ENCODE measurements around the gene ROBO4. TPM values are rescaled to one million over a fixed set of nuclear protein-coding genes. Genes with fewer than 3 reads are reported as not detected.

The ROBO4 gene
- total RNA-seq (10 to 100 TPM; 14.9 to 17.5 (median 16.1) TPM), polyA plus RNA-seq (10 to 100 TPM in 1 of 3 donors, 1 to 10 TPM in 2; 5.4 to 10.2 (median 8.4) TPM)
- long read RNA-seq, donor 1, partial matches to known transcripts, result 6 of 6 reads
- long read RNA-seq, donor 1, other reads (novel, unspliced or antisense), result 0 of 6 reads
- long read RNA-seq, donor 2, full-length matches to known transcripts, result 1 of 10 reads
- long read RNA-seq, donor 2, partial matches to known transcripts, result 8 of 10 reads
- long read RNA-seq, donor 2, other reads (novel, unspliced or antisense), result 1 of 10 reads

DNA sequence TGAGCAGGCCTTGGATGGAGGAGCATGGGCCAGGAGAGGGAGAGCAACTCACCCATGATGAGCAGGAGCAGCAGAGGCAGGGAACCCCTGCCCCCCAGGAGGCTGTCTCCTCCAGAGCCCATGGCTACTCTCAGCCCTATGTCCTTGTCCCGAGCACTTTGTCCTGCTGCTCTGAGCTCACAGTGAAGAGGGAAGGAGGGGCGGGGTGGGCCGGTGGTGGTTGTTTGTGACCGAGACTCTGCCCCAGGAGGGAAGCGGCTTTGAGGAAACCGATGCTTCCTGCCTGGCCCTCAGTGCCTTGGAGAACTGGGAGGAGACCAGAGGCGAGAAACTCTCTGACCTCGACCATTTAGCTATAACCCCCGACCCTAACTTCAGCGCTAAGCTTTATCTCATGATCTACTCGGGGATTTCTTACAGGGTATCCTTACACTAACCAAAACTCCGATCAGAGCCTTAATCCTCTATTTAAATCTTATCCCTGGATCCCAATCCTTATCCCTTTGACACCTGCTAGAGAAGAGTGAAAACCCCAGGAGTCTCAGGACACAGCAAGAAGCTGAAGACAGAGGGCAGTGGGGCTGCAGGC is at the start of gene ROBO4:
ROBO4 (minus strand) TSS at position 192 of the 589 bp plus-strand sequence; CDS start at position 122, 70 bp downstream.
- Histone ChIP-seq H3K4me1 (no peaks in the 10 kb centered on the region), H3K4me3 (peak within 1 kb of the TSS; percentile 57), H3K36me3 (ENCODE audit: insufficient read depth in 1 of 2, low read depth in 1 of 2) (peaks cover 0 to 5% of the 10 kb centered on the region in 2 donors), H3K27ac (peak within 1 kb of the TSS; percentile 68), H3K27me3 (ENCODE audit: insufficient read depth in 3 of 3, low read length in 2 of 3) (peaks cover 0 to 21% (median 4%) of the 10 kb centered on the region in 3 donors), H3K9me3 (no peaks in the 10 kb centered on the region)
- peak; percentile 25 to 64 (median 35) for ATAC-seq
- TF ChIP-seq, protein P1, sequence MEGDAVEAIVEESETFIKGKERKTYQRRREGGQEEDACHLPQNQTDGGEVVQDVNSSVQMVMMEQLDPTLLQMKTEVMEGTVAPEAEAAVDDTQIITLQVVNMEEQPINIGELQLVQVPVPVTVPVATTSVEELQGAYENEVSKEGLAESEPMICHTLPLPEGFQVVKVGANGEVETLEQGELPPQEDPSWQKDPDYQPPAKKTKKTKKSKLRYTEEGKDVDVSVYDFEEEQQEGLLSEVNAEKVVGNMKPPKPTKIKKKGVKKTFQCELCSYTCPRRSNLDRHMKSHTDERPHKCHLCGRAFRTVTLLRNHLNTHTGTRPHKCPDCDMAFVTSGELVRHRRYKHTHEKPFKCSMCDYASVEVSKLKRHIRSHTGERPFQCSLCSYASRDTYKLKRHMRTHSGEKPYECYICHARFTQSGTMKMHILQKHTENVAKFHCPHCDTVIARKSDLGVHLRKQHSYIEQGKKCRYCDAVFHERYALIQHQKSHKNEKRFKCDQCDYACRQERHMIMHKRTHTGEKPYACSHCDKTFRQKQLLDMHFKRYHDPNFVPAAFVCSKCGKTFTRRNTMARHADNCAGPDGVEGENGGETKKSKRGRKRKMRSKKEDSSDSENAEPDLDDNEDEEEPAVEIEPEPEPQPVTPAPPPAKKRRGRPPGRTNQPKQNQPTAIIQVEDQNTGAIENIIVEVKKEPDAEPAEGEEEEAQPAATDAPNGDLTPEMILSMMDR (IDR thresholded peaks at IDR 0.05), result no peak
- 27 to 41% (median 34%) methylated on average over 12 of the region's 12 CpGs for WGBS, 3 donors
- intact Hi-C loops (cut with DNase I), result no loop called here
- DNase-seq, result peak; percentile 53 to 72

DNA sequence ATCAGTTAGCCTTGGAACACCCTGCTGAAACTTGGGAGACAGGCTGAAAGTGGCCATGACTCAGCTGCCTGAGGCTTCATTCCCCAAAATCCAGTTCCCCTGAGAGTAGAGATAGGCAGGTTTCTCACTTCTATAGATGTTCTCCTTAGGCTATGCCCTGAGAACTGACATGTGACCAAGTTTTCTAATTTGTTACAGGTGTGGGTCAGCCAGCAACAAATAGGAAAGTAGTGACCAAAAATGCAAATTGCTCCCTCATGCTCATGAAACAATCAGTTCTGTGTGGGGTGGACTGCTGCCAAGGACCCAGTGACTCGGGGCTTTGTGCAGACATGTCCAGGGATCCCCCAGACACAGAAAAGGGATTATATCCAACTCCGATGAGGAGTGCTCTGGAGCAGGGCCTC is 49.1 kb upstream of the ROBO4 start:
- 37 to 60% (median 48%) methylated on average over 2 of the region's 2 CpGs for WGBS, 3 donors
- intact Hi-C loops (cut with DNase I), result no loop called here
- Histone ChIP-seq H3K9me3 (no peaks in the 10 kb centered on the region), H3K4me3 (no peak overlapping the region), H3K36me3 (ENCODE audit: insufficient read depth in 1 of 2, low read depth in 1 of 2) (no peaks in the 10 kb centered on the region), H3K27ac (no peak overlapping the region), H3K4me1 (no peaks in the 10 kb centered on the region), H3K27me3 (ENCODE audit: insufficient read depth in 3 of 3, low read length in 2 of 3) (no peaks in the 10 kb centered on the region)
- ATAC-seq, result no peak
- TF ChIP-seq, protein P1 (IDR thresholded peaks at IDR 0.05), result no peak
- no peak for DNase-seq

DNA sequence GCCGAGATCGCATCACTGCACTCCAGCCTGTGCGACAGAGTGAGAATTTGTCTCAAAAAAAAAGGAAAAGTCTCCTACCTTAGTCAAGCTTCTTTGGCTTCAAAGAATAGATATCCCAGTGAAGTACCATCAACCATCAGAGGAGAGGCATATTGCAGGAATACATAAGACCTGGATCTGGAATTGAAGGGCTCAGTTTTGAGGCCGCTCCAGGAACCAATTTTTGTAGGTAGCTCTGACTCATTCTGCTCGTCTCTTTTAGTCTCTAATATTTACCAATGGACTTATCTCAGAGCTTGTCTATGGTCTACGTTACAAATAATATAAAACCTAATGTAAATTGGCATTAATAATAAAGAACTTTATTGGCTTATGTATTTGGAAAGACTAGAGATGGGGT is 48.2 kb upstream of the ROBO4 start:
- TF ChIP-seq, protein P1 (IDR thresholded peaks at IDR 0.05), result no peak
- intact Hi-C loops (cut with DNase I), result no loop called here
- Histone ChIP-seq H3K9me3 (no peaks in the 10 kb centered on the region), H3K4me1 (no peaks in the 10 kb centered on the region), H3K4me3 (no peak overlapping the region), H3K27me3 (ENCODE audit: insufficient read depth in 3 of 3, low read length in 2 of 3) (no peaks in the 10 kb centered on the region), H3K36me3 (ENCODE audit: insufficient read depth in 1 of 2, low read depth in 1 of 2) (no peaks in the 10 kb centered on the region), H3K27ac (no peak overlapping the region)
- ATAC-seq, result no peak
- 73 to 80% (median 78%) methylated on average over 6 of the region's 6 CpGs for WGBS, 3 donors
- no peak for DNase-seq

DNA sequence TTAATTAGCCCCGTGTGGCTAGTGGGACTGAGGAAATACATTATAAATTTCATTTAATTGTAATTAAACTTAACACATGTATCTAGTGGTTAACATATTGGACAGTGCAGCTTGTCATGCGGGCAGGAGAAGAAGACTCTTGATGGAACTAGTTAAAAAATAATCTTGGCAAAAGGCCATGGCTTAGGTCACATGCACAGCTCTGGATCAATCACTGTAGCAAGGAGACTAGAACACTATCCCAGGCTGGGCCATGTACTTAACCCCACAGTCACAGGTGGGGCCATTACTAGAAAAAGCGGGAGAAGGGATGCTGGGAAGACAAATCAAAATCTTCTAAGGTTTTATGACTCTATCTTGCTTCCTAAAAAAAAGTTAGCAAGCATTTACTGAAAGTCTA is 46.9 kb upstream of the ROBO4 start:
- no peak overlapping the region for H3K4me3 ChIP-seq

More for the DNA sequence above, 46.9 kb upstream of the ROBO4 start:
- H3K36me3 ChIP-seq (ENCODE audit: insufficient read depth in 1 of 2, low read depth in 1 of 2), result no peaks in the 10 kb centered on the region
- DNase-seq, result no peak
- WGBS, 3 donors, result 78 to 85% (median 81%) methylated on average over 3 of the region's 3 CpGs
- no peaks in the 10 kb centered on the region for H3K4me1 ChIP-seq
- H3K27ac ChIP-seq, result no peak overlapping the region
- H3K9me3 ChIP-seq, result no peaks in the 10 kb centered on the region
- no peak for ATAC-seq
- intact Hi-C loops (cut with DNase I), result no loop called here
- H3K27me3 ChIP-seq (ENCODE audit: insufficient read depth in 3 of 3, low read length in 2 of 3), result no peaks in the 10 kb centered on the region
- TF ChIP-seq, protein P1 (IDR thresholded peaks at IDR 0.05), result no peak

All from psoas muscle (tissue), 8 donors.